Effector memory CD8-positive, alpha-beta T cell (primary cell): ENCODE measurements around the gene EMX2.

Experiments
- ATAC-seq: fragments of 150-1000 bp; cut with Tn5 transposase; replicated peaks from 2 replicates; pipeline ENCODE4 v1.10.0; 2021; ENCODE audit warnings: mild to moderate bottlenecking, moderate library complexity
- DNase-seq, 3 experiments: peaks; one replicate each; pipeline ENCODE4 v3.0.0; 2021
- H3K27ac Mint-ChIP-seq, 2 donors: one replicate each; pipeline ENCODE4 v1.8.0; 2022; ENCODE audit warnings: mild to moderate bottlenecking in 2 of 2, mixed read lengths in 2 of 2, moderate library complexity in 2 of 2
- H3K27me3 Mint-ChIP-seq, 2 donors: one replicate each; pipeline ENCODE4 v1.8.0; 2022; ENCODE audit warnings: mixed read lengths in 2 of 2
- H3K36me3 Mint-ChIP-seq: one replicate; pipeline ENCODE4 v1.8.0; 2022; ENCODE audit warnings: mild to moderate bottlenecking, moderate library complexity, mixed read lengths; ENCODE audit not compliant: insufficient read depth
- H3K4me1 Mint-ChIP-seq, 2 donors: one replicate each; pipeline ENCODE4 v1.8.0; 2022; ENCODE audit warnings: low read depth in 2 of 2, mixed read lengths in 2 of 2
- H3K4me3 Mint-ChIP-seq, 2 donors: one replicate each; pipeline ENCODE4 v1.8.0; 2022; ENCODE audit warnings: mild to moderate bottlenecking in 2 of 2, mixed read lengths in 2 of 2, moderate library complexity in 2 of 2
- H3K9me3 Mint-ChIP-seq, 2 donors: one replicate each; pipeline ENCODE4 v1.8.0; 2022; ENCODE audit warnings: mixed read lengths in 2 of 2

EMX2 gene

DNA sequence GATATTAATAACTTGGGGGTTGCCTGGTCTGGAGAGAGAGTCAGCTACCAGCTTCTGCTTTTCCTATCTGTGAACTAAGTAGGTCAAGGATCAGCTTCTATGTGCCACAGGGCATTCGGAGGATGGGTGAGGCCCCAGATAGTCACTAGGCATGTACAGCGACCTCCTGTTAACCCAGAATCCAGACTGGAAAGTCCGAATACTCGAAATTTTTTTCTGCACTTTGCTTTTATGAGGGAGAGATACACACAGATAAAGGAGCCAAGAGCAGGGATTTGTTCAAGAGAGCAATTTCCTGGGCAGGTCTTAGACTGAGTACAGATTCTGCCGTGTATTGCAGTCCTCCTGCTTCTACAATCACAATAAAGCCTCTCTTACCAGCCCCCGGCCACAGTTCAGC lies 54.2 kb downstream of the EMX2 start:
- Mint-ChIP-seq H3K4me3 (no peak overlapping the region), H3K9me3 (peaks cover 0 to 2% of the 10 kb centered on the region in 2 donors), H3K27me3 (peaks cover 2 to 40% of the 10 kb centered on the region in 2 donors), H3K4me1 (no peaks in the 10 kb centered on the region), H3K27ac (no peak overlapping the region), H3K36me3 (no peaks in the 10 kb centered on the region)
- no peak for DNase-seq
- no peak for ATAC-seq

- peaks cover 0 to 7% of the 10 kb centered on the region in 2 donors for H3K9me3 Mint-ChIP-seq
- no peak for DNase-seq
- H3K27me3 Mint-ChIP-seq, result peaks cover 6 to 40% of the 10 kb centered on the region in 2 donors
- ATAC-seq, result no peak
- H3K4me1 Mint-ChIP-seq, result no peaks in the 10 kb centered on the region
- no peak overlapping the region for H3K4me3 Mint-ChIP-seq
- no peaks in the 10 kb centered on the region for H3K36me3 Mint-ChIP-seq
- no peak overlapping the region for H3K27ac Mint-ChIP-seq
Measured at GRCh38 chr10:117597216-117597615, 54.7 kb downstream of the EMX2 start.
